CD14-positive monocyte (primary cell): ENCODE results near the gene PTPRN2. TPM values are rescaled to one million over a fixed set of nuclear protein-coding genes. Genes with fewer than 3 reads are reported as not detected.

Experiments
- DNase-seq, 3 donors: peaks; one replicate each; pipeline ENCODE4 v3.0.0-alpha.2; 2011 to 2022
- H2AFZ ChIP-seq: 2 replicates; pipeline ENCODE4 v1.6.0; 2012; ENCODE audit warnings: mild to moderate bottlenecking, low read depth, low read length, inconsistent platforms; ENCODE audit not compliant: insufficient read depth, poor library complexity, severe bottlenecking
- H3K27ac ChIP-seq, 2 donors: 1 replicate in 1 of 2; 2 replicates in 1 of 2; pipeline ENCODE4 v1.5.1; 2012 to 2013; ENCODE audit warnings: low read length in 2 of 2, control low read depth in 1 of 2, inconsistent platforms in 1 of 2, low read depth in 1 of 2, mild to moderate bottlenecking in 1 of 2
- H3K27me3 ChIP-seq, 2 donors: one replicate each; pipeline versions ENCODE4 v1.6.0 to v1.6.1; 2011 to 2013; ENCODE audit warnings: low read length in 2 of 2; ENCODE audit not compliant: control insufficient read depth in 2 of 2, insufficient read depth in 2 of 2
- H3K36me3 ChIP-seq, 2 donors: replicated peaks in 1 of 2; 1 replicate in 1 of 2; 2 replicates in 1 of 2; pipeline versions ENCODE4 v1.5.1 to v1.6.1; 2012 to 2013; ENCODE audit warnings: low read length in 2 of 2, control low read depth in 1 of 2, inconsistent platforms in 1 of 2, mild to moderate bottlenecking in 1 of 2; ENCODE audit not compliant: insufficient read depth in 2 of 2, control insufficient read depth in 1 of 2
- H3K4me1 ChIP-seq, 2 donors: 1 replicate in 1 of 2; 2 replicates in 1 of 2; pipeline versions ENCODE4 v1.5.1 to v1.6.1; 2012 to 2013; ENCODE audit warnings: low read length in 2 of 2, control low read depth in 1 of 2, inconsistent platforms in 1 of 2, mild to moderate bottlenecking in 1 of 2, moderate library complexity in 1 of 2; ENCODE audit not compliant: insufficient read depth in 2 of 2, control insufficient read depth in 1 of 2
- H3K4me2 ChIP-seq: replicated peaks from 2 replicates; pipeline ENCODE3; 2012; ENCODE audit warnings: low read length, moderate library complexity, mild to moderate bottlenecking; ENCODE audit not compliant: poor library complexity, severe bottlenecking; ENCODE audit errors: extremely low read depth
- H3K4me3 ChIP-seq, 3 experiments: fragments of 200-600 bp in 1 of 3; sonication (generic) in 1 of 3; replicated peaks in 1 of 3; 1 replicate in 2 of 3; 2 replicates in 1 of 3; pipeline ENCODE4 v1.5.1; 2011 to 2013; ENCODE audit warnings: low read length in 3 of 3, mild to moderate bottlenecking in 3 of 3, control low read depth in 2 of 3, low read depth in 2 of 3, inconsistent platforms in 1 of 3, moderate library complexity in 1 of 3
- H3K79me2 ChIP-seq: 2 replicates; pipeline ENCODE4 v1.6.0; 2012; ENCODE audit warnings: mild to moderate bottlenecking, control low read depth, inconsistent platforms, low read length, moderate library complexity; ENCODE audit not compliant: insufficient read depth
- H3K9ac ChIP-seq: 2 replicates; pipeline ENCODE4 v1.6.0; 2017; ENCODE audit warnings: low read length, mild to moderate bottlenecking; ENCODE audit not compliant: insufficient read depth, poor library complexity, severe bottlenecking
- H3K9me3 ChIP-seq, 2 donors: replicated peaks in 1 of 2; 1 replicate in 1 of 2; 2 replicates in 1 of 2; pipeline versions ENCODE4 v1.5.1 to v1.6.1; 2012 to 2013; ENCODE audit warnings: low read length in 2 of 2, control low read depth in 1 of 2; ENCODE audit not compliant: control insufficient read depth in 1 of 2, insufficient read depth in 1 of 2
- H4K20me1 ChIP-seq: 2 replicates; pipeline ENCODE4 v1.6.0; 2012; ENCODE audit warnings: mild to moderate bottlenecking, low read length, control low read depth, moderate library complexity; ENCODE audit not compliant: insufficient read depth
- H3K27ac Mint-ChIP-seq, 7 donors: one replicate each; pipeline ENCODE4 v1.8.0; 2020; ENCODE audit warnings: mild to moderate bottlenecking in 7 of 7, mixed read lengths in 7 of 7, moderate library complexity in 6 of 7, inconsistent platforms in 2 of 7
- H3K27me3 Mint-ChIP-seq, 3 donors: one replicate each; pipeline ENCODE4 v1.8.0; 2021 to 2022; ENCODE audit warnings: low read depth in 3 of 3, mild to moderate bottlenecking in 3 of 3, mixed read lengths in 3 of 3, moderate library complexity in 3 of 3, inconsistent platforms in 1 of 3
- H3K36me3 Mint-ChIP-seq, 2 donors: one replicate each; pipeline ENCODE4 v1.8.0; 2020; ENCODE audit warnings: mixed read lengths in 2 of 2, inconsistent platforms in 1 of 2, mild to moderate bottlenecking in 1 of 2
- H3K4me1 Mint-ChIP-seq: one replicate; pipeline ENCODE4 v1.8.0; 2020; ENCODE audit warnings: mild to moderate bottlenecking, mixed read lengths
- H3K4me3 Mint-ChIP-seq, 2 donors: one replicate each; pipeline ENCODE4 v1.8.0; 2020; ENCODE audit warnings: mild to moderate bottlenecking in 2 of 2, mixed read lengths in 2 of 2, moderate library complexity in 1 of 2
- H3K9me3 Mint-ChIP-seq, 7 donors: one replicate each; pipeline ENCODE4 v1.8.0; 2020 to 2022; ENCODE audit warnings: mixed read lengths in 7 of 7, mild to moderate bottlenecking in 6 of 7, moderate library complexity in 6 of 7, inconsistent platforms in 2 of 7
- CTCF ChIP-seq: fragments of 200-600 bp; IDR thresholded peaks from one replicate; pipeline ENCODE4 v1.8.0; 2022; ENCODE audit warnings: antibody characterized with exemption, mild to moderate bottlenecking
- WGBS: methylation state at CpG from one replicate; pipeline ENCODE4 v1.1.5; 2013; ENCODE audit warnings: missing lambda C conversion rate; ENCODE audit not compliant: insufficient coverage; 5-methylcytosine and 5-hydroxymethylcytosine counted together
- intact Hi-C, 2 donors: fragments of 100-400 bp; cut with micrococcal nuclease; formaldehyde crosslinking; loops; one replicate each; pipeline versions ENCODE4 v1.15.0 to v1.15.1; 2023
- polyA plus RNA-seq, 3 donors: library from polyadenylated mRNA; depleted of rRNA in 1 of 3; unstranded in 2 of 3; stranded (reverse) in 1 of 3; fragments of 300-500 nt in 2 of 3; fragments of >200 nt in 1 of 3; fragmentation: Illumina TruSeq in 2 of 3; gene quantifications; 1 replicate in 2 of 3; 2 replicates in 1 of 3; pipeline ENCODE4 v1.2.3, GENCODE V29; 2012 to 2021

The PTPRN2 gene
- polyA plus RNA-seq, 3 donors, result 0.25 to 1.4 (median 0.97) TPM

- 95% methylated on average over 11 of the region's 17 CpGs for WGBS
- Histone ChIP-seq H3K9me3 (no peaks in the 10 kb centered on the region), H3K27me3 (no peaks in the 10 kb centered on the region), H4K20me1 (no peaks in the 10 kb centered on the region), H3K9ac (no peak overlapping the region), H3K4me3 (no peak overlapping the region), H3K4me2 (no peak overlapping the region), H3K79me2 (no peaks in the 10 kb centered on the region), H2AFZ (no peak overlapping the region), H3K27ac (no peak overlapping the region), H3K36me3 (no peaks in the 10 kb centered on the region), H3K4me1 (no peaks in the 10 kb centered on the region)
- Mint-ChIP-seq H3K4me3 (no peak overlapping the region), H3K9me3 (peaks cover 0 to 8% (median 0%) of the 10 kb centered on the region in 7 donors), H3K36me3 (no peaks in the 10 kb centered on the region), H3K27me3 (peaks cover 1 to 10% (median 4%) of the 10 kb centered on the region in 3 donors), H3K27ac (no peak overlapping the region), H3K4me1 (no peaks in the 10 kb centered on the region)
- no peak for DNase-seq
- no peak for TF ChIP-seq CTCF
- intact Hi-C loops, result no loop called here
These were observed 595.0 kb downstream of the PTPRN2 start for GRCh38 chr7:157992511-157993160.

GRCh38 chr7:157991761-157992160 is 595.9 kb downstream of the PTPRN2 start:
- H3K27me3 ChIP-seq, result no peaks in the 10 kb centered on the region
- H4K20me1 ChIP-seq, result no peaks in the 10 kb centered on the region
- intact Hi-C loops, result no loop called here
- 91% methylated on average over 9 of the region's 11 CpGs for WGBS
- no peak for TF ChIP-seq CTCF
- DNase-seq, result no peak
- Mint-ChIP-seq H3K9me3 (peaks cover 0 to 8% (median 0%) of the 10 kb centered on the region in 7 donors), H3K4me3 (no peak overlapping the region), H3K36me3 (no peaks in the 10 kb centered on the region), H3K27me3 (peaks cover 1 to 12% (median 6%) of the 10 kb centered on the region in 3 donors), H3K27ac (no peak overlapping the region), H3K4me1 (no peaks in the 10 kb centered on the region)
- H3K36me3 ChIP-seq, result no peaks in the 10 kb centered on the region
- H3K4me2 ChIP-seq, result no peak overlapping the region
- no peaks in the 10 kb centered on the region for H3K4me1 ChIP-seq
- H3K9me3 ChIP-seq, result no peaks in the 10 kb centered on the region
- no peak overlapping the region for H3K9ac ChIP-seq
- H3K79me2 ChIP-seq, result no peaks in the 10 kb centered on the region
- no peak overlapping the region for H3K27ac ChIP-seq
- H2AFZ ChIP-seq, result no peak overlapping the region
- no peak overlapping the region for H3K4me3 ChIP-seq
